ENCODE results near the gene MEX3D.
"Not testable (repeated sequence)": the region's sequence is repeated elsewhere in the genome, so short reads cannot be mapped to it uniquely, and the experiment has no call there.

The MEX3D gene

GRCh38 chr19:1533510-1534150, 34.5 kb downstream of the MEX3D start:
- DNase-seq: no peak

- no peak for DNase-seq
These were observed 36.1 kb downstream of the MEX3D start for GRCh38 chr19:1532003-1532402.

- no peak for DNase-seq
These were observed 36.5 kb downstream of the MEX3D start for GRCh38 chr19:1531587-1531986.

- not testable (repeated sequence) for DNase-seq
These were observed 37.3 kb downstream of the MEX3D start for GRCh38 chr19:1530856-1531255.

DNA sequence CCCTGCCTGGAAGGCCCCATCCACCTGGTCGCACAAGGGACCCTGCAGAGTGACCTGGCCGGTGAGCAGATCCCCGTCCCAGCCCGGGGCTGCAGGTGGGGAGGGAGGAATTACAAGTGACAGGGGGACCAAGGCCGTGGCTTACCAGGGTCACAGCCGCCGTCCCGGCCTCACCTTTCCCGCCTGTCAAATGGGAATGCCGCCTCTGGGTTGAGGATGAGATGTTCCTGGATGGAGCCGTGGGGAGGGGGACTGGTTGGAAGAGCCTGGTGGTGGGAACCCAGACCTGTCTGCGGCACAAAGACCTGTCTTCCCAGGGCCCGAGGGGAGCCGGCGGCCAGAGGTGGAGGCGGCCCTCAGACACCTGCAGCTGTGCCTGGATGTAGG, 38.7 kb downstream of the MEX3D start:
- no peak for DNase-seq

GRCh38 chr19:1528596-1529429, 39.3 kb downstream of the MEX3D start:
- no peak for DNase-seq

DNA sequence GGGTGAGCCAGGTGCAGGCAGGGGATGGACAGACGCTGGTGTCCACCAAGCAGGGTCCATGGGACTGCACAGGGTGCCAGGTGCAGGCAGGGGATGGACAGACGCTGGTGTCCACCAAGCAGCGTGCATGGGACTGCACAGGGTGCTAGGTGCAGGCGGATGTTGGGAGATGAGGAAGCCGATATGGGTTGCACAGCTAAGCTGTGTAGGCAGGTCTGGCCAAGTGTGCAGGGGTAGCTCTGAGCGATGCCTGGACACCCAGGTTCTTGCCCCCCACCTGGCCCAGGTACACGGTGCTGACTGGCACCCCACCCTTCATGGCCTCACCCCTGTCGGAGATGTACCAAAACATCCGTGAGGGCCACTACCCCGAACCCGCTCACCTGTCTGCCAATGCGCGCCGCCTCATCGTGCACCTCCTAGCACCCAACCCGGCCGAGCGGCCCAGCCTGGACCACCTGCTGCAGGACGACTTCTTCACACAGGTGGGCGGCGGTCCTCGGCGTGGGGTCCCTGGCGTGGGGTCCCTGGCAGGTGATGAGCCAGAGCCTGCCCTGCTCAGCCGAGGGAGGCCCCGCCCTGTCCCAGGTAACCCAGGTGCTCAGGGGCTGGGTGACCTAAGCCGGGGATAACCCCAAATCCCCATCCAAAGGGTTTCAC, 40.3 kb downstream of the MEX3D start:
- DNase-seq: no peak

DNA sequence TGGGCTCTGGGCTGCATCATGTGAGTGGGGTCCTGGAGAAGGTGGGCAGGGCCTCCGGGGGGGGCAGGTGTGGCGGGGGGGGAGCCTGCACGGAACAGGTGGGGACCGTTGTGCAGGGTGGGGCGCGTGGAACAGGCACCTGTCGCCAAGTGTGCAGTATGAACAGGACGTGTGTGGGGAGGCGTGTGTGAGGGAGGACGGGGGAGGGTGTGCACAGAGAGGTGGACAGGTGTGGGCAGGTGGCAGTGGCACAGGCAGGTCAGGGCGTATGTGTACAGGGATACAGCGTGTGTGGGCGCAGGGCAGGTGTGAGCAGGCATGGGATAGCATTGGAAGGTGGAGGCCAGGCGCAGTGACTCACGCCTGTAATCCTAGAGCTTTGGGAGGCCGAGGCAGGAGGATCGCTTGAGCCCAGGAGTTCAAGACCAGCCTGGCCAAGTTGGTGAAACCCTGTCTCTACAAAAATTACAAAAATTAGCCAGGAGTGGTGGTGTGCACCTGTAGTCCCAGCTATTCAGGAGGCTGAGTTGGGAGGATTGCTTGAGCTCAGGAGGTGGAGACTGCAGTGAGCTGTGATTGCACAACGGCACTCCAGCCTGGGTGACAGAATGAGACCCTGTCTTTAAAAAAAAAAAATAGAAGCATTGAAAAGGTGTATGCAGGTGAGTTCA, 41.0 kb downstream of the MEX3D start:
- no peak for DNase-seq

- no peak for DNase-seq
These were observed 41.9 kb downstream of the MEX3D start for GRCh38 chr19:1526066-1526778.

DNA sequence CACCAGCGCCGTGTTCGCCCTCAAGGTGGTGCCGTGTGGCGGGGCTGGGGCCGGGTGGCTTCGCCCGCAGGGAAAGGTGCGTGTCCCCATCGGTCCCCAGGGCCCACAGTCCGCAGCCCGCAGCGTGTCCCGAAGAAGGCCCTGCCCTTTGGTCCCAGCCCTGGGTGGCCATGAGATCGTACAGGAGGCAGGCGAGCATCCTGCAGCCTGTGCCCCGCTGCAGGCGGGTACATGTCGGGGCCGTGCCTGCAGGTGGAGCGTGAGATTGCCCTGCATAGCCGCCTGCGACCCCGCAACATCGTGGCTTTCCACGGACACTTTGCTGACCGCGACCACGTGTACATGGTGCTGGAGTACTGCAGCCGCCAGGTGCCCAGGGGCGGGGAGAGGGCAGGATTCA, 42.8 kb downstream of the MEX3D start:
- no peak for DNase-seq

GRCh38 chr19:1524972-1525325, 43.2 kb downstream of the MEX3D start:
- no peak for DNase-seq

DNA sequence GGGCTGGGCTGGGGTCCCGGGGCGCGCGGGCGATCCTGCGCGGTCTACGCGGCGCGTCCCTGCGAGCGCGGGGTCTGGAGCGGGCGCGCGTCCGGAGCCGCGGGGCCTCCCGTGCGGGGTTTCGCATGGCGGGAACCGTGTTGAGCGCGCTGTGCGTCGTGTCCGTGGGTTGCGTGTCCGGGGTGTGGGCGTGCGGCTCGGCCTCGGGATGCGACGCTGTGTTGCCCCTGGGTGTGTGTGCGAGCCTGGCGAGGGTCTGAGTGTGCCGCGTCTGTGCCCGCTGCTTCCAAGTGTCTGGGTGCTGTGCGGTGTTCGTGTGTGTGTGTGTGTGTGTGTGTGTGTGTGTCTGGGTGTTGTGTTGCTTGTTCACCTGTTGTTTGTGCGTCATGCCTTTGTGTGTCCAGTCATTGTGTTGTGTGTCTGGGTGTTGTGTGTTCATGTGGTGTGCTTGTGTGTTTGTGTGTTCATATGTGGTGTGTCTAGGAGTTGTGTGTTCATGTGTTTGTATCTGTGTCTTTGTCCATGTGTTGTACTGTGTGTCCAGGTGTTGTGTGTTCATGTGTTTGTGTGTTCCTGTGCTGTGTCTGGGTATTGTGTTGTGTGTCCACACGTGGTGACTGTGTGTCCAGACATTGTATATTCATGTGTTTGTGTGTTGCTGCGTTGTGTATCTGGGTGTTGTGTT, 43.7 kb downstream of the MEX3D start:
- no peak for DNase-seq

DNA sequence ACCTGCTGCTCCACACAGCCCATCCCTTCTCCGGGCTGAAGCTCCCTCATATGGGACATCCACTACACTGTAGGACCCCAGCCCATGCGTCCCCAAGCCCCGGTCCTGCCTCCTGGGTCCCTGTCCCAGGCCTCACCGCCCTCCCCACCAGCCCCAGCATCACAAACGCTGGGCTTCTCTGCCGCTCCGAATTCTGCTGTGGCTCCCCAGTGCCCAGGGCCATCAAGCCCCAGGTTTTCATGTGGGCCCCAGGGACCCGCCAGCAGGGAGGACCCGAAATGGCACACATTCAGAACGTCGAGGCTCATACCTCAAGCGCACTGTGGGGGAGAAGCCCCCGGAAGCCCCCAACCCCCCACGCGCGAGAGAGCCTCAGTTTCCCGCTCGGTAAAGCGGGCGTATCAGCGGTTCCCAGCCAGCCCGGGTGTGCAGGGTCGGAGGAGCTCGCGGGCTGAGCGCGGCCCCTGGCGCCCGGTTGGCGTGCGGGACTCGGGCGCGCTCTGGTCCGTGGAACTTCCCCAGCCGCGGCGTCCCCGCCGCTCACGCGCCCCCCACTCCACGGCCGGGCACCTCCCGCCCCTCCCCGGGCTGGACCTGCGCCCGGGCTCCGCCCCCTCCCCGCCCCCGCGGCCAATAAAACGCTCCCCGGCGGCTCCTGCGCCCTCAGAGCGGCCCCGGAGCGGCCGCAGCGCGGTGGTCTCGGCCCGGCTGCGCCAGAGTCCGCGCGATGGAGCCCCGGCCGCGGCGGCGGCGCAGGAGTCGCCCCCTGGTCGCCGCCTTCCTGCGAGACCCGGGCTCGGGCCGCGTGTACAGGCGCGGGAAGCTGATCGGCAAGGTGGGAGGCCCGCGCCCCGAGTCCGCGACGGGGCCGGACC, 44.5 kb downstream of the MEX3D start, which contains the start of gene PLK5:
Gene PLK5 (plus strand): TSS at position 666 of the 875 bp plus-strand sequence. CDS start 2,920 bp downstream, outside the sequence.
- no peak for DNase-seq

- no peak for DNase-seq
These were observed 45.3 kb downstream of the MEX3D start for GRCh38 chr19:1522838-1523237.

DNA sequence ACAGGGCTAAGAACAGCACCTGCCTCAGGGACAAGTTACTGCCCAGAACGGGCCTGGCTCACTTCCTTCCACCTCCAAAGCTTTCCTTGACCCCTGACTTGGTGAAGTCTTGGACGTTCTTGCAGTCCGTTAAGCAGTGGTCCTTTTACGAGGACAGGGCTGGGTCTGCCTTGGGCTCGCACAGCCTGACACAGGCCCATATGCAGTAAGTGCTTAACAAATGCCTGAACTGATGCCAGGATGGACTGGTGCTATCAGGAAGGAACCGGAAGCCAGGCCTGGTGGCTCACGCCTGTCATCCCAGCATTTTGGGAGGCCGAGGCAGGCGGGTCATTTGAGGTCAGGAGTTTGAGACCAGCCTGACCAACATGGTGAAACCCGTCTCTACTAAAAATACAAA, 46.1 kb downstream of the MEX3D start:
- no peak for DNase-seq

- no peak for DNase-seq
These were observed 46.5 kb downstream of the MEX3D start for GRCh38 chr19:1521636-1522035.

- no peak for DNase-seq
These were observed 47.8 kb downstream of the MEX3D start for GRCh38 chr19:1520203-1520780.

GRCh38 chr19:1519802-1520201, 48.3 kb downstream of the MEX3D start:
- not testable (repeated sequence) for DNase-seq

GRCh38 chr19:1518471-1518870, 49.7 kb downstream of the MEX3D start:
- DNase-seq: no peak

DNA sequence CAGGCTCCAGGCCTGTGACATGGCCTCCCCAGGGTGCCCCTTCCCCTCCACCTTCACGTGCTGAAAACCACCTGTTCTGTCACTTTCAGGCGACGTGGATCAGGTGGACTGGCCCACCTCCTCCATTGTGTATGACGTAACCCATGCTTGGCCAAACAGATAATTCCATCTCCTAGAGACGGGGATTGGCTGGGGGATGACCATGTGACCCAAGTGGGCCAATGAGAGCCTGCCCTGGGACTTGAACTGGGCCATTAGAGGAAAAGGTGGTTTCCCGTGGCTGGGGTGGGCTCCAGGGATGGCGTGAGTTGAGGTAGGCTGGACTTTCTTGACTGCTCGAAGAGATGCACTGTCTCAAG, 51.8 kb downstream of the MEX3D start:
- DNase-seq: no peak
